OCI-LY3 (cell line): Measurements from ENCODE around the gene P2RY8.

ENCODE experiments used
- H2AFZ ChIP-seq: fragments of 200-600, 300-600 bp; shearing (Covaris generic); 2 replicates; pipeline ENCODE4 v1.6.0; 2014; ENCODE audit warnings: antibody characterized with exemption, low read depth, low read length
- H3K27ac ChIP-seq: fragments of 200-600, 300-600 bp; sonication (generic); 2 replicates; pipeline ENCODE4 v1.5.1; 2014; ENCODE audit warnings: mild to moderate bottlenecking, low read length, moderate library complexity, mixed read lengths
- H3K27me3 ChIP-seq: fragments of 200-600, 300-600 bp; sonication (generic); 2 replicates; pipeline ENCODE4 v1.6.1; 2014; ENCODE audit warnings: low read depth, low read length, mixed read lengths
- H3K36me3 ChIP-seq: fragments of 200-600, 300-600 bp; sonication (generic); replicated peaks from 2 replicates; pipeline ENCODE3; 2014; ENCODE audit warnings: low read depth, low read length, mixed read lengths
- H3K4me1 ChIP-seq: fragments of 300-600, 200-600 bp; sonication (generic); 2 replicates; pipeline ENCODE4 v1.6.1; 2014; ENCODE audit warnings: low read length, mixed read lengths
- H3K4me2 ChIP-seq: fragments of 200-600, 300-600 bp; sonication (generic); 2 replicates; pipeline ENCODE4 v1.6.1; 2014; ENCODE audit warnings: low read length, mixed read lengths
- H3K4me3 ChIP-seq: fragments of 300-600, 200-600 bp; sonication (generic); 2 replicates; pipeline ENCODE4 v1.5.1; 2014; ENCODE audit warnings: antibody characterized with exemption, mild to moderate bottlenecking, low read length, moderate library complexity
- H3K79me2 ChIP-seq: fragments of 300-600, 200-600 bp; shearing (Covaris generic); 2 replicates; pipeline ENCODE4 v1.6.1; 2014; ENCODE audit warnings: mild to moderate bottlenecking, low read length, mixed read lengths
- H3K9ac ChIP-seq: fragments of 300-600, 200-600 bp; shearing (Covaris generic); 2 replicates; pipeline ENCODE4 v1.6.0; 2014; ENCODE audit warnings: mild to moderate bottlenecking, low read length, moderate library complexity
- H3K9me3 ChIP-seq: fragments of 200-600, 300-600 bp; shearing (Covaris generic); 2 replicates; pipeline ENCODE4 v1.6.1; 2014; ENCODE audit warnings: low read length, mixed read lengths; ENCODE audit not compliant: insufficient read depth
- H4K20me1 ChIP-seq: fragments of 200-600, 300-600 bp; sonication (generic); 2 replicates; pipeline ENCODE4 v1.6.1; 2016; ENCODE audit warnings: low read length, mixed read lengths; ENCODE audit not compliant: insufficient read depth
- CTCF ChIP-seq: fragments of 200-600, 300-600 bp; sonication (generic); IDR thresholded peaks from 2 replicates; pipeline ENCODE4 v1.5.1; 2014; ENCODE audit warnings: antibody characterized with exemption, low read length, low read depth
- EZH2phosphoT487 ChIP-seq: fragments of 200-600 bp; shearing (Covaris generic); IDR thresholded peaks from 2 replicates; pipeline ENCODE4 v1.6.1; 2018; ENCODE audit warnings: antibody characterized with exemption, mixed run types, low read depth

Gene P2RY8

GRCh38 chrX:1425381-1425780, 111.6 kb downstream of the P2RY8 start:
- H3K4me3 ChIP-seq = no peak overlapping the region
- H3K27me3 ChIP-seq = no peaks in the 10 kb centered on the region
- no peaks in the 10 kb centered on the region for H3K4me1 ChIP-seq
- no peak overlapping the region for H3K9ac ChIP-seq
- no peaks in the 10 kb centered on the region for H4K20me1 ChIP-seq
- H3K4me2 ChIP-seq = no peak overlapping the region
- no peaks in the 10 kb centered on the region for H3K79me2 ChIP-seq
- peaks cover 83% of the 10 kb centered on the region for H3K36me3 ChIP-seq
- no peak overlapping the region for H3K27ac ChIP-seq
- TF ChIP-seq EZH2phosphoT487 (no peak), CTCF (no peak)
- peaks cover 21% of the 10 kb centered on the region for H3K9me3 ChIP-seq
- H2AFZ ChIP-seq = no peak overlapping the region

GRCh38 chrX:1424147-1424851, 112.7 kb downstream of the P2RY8 start:
- no peaks in the 10 kb centered on the region for H3K79me2 ChIP-seq
- no peak overlapping the region for H2AFZ ChIP-seq
- H3K27me3 ChIP-seq = no peaks in the 10 kb centered on the region
- no peak overlapping the region for H3K27ac ChIP-seq
- H3K36me3 ChIP-seq = peaks cover 86% of the 10 kb centered on the region
- H3K4me2 ChIP-seq = no peak overlapping the region
- H3K4me3 ChIP-seq = no peak overlapping the region
- no peaks in the 10 kb centered on the region for H3K4me1 ChIP-seq
- TF ChIP-seq EZH2phosphoT487 = no peak
- no peak for TF ChIP-seq CTCF
- no peak overlapping the region for H3K9ac ChIP-seq
- no peaks in the 10 kb centered on the region for H4K20me1 ChIP-seq
- peaks cover 21% of the 10 kb centered on the region for H3K9me3 ChIP-seq

GRCh38 chrX:1423215-1423614, 113.8 kb downstream of the P2RY8 start:
- Histone ChIP-seq H3K9me3 (peaks cover 25% of the 10 kb centered on the region), H3K4me3 (no peak overlapping the region), H3K27ac (no peak overlapping the region), H3K4me1 (no peaks in the 10 kb centered on the region), H3K79me2 (no peaks in the 10 kb centered on the region), H3K36me3 (peaks cover 94% of the 10 kb centered on the region), H4K20me1 (0 out of 2 replicates have a peak, but pooled peaks cover under 1% of the 10 kb centered on the region), H3K27me3 (no peaks in the 10 kb centered on the region), H3K9ac (no peak overlapping the region), H2AFZ (no peak overlapping the region), H3K4me2 (no peak overlapping the region)
- TF ChIP-seq EZH2phosphoT487 = no peak
- no peak for TF ChIP-seq CTCF

- Histone ChIP-seq H2AFZ (no peak overlapping the region), H3K27me3 (no peaks in the 10 kb centered on the region), H3K36me3 (peaks cover 96% of the 10 kb centered on the region), H3K4me3 (no peak overlapping the region), H3K4me2 (no peak overlapping the region), H3K4me1 (no peaks in the 10 kb centered on the region), H3K79me2 (no peaks in the 10 kb centered on the region), H3K9me3 (peaks cover 25% of the 10 kb centered on the region), H4K20me1 (peaks cover 7% of the 10 kb centered on the region; the same call in 1 of the 2 replicates), H3K9ac (no peak overlapping the region), H3K27ac (no peak overlapping the region)
- TF ChIP-seq CTCF (no peak), EZH2phosphoT487 (no peak)
Measured at GRCh38 chrX:1422135-1422465, 114.9 kb downstream of the P2RY8 start.
